Mucosa of descending colon (tissue), 3 donors: ENCODE data around the gene NHEJ1. TPM values are rescaled to one million over a fixed set of nuclear protein-coding genes. Genes with fewer than 3 reads are reported as not detected.

Source experiments
- ATAC-seq: fragments of 200-7000 bp; cut with Tn5 transposase; one replicate; pipeline ENCODE4 v1.9.1; 2020; ENCODE audit warnings: mild to moderate bottlenecking, moderate library complexity
- DNase-seq, 3 donors: peaks; one replicate each; pipeline ENCODE4 v3.0.0-alpha.2; 2020
- H3K36me3 ChIP-seq: fragments of 200-600 bp; one replicate; pipeline ENCODE4 v1.8.0; 2021; ENCODE audit warnings: low read depth, mild to moderate bottlenecking
- H3K4me1 ChIP-seq: fragments of 200-600 bp; one replicate; pipeline ENCODE4 v1.8.0; 2021; ENCODE audit warnings: low read depth, mild to moderate bottlenecking
- H3K4me3 ChIP-seq: fragments of 200-600 bp; one replicate; pipeline ENCODE4 v1.8.0; 2021; ENCODE audit warnings: mild to moderate bottlenecking
- H3K9me3 ChIP-seq: fragments of 200-600 bp; one replicate; pipeline ENCODE4 v1.8.0; 2021; ENCODE audit warnings: mild to moderate bottlenecking
- CTCF ChIP-seq: fragments of 200-600 bp; IDR thresholded peaks from one replicate; pipeline ENCODE4 v1.8.0; 2022; ENCODE audit warnings: antibody characterized with exemption, mild to moderate bottlenecking
- intact Hi-C, 2 donors: fragments of 100-400 bp; cut with DNase I in 1 of 2; cut with micrococcal nuclease in 1 of 2; formaldehyde crosslinking; loops; one replicate each; pipeline versions ENCODE4 v1.11.0 to v1.11.1; 2022; cut with DNase I, micrococcal nuclease
- total RNA-seq, 3 donors: library from RNA; stranded (reverse); fragmentation: NEBNext Ultra II Directional in 2 of 3; extraction: Animal tissue kit (Norgen Biotek cat#: 25700) in 2 of 3; gene quantifications; one replicate each; pipeline versions ENCODE4 v1.2.1 to v1.2.4, GENCODE V29; 2021 to 2023
- donor health status: DM: no; HTN: no; CAD: no; lungs with moderate emphysema.
- donor health status: DM: no; HTN: no; CAD: no.
- donor health status: DM: no; HTN: yes; CAD: no.

Gene NHEJ1
- total RNA-seq, 3 donors from 2014 or later, result 31.9 to 63.6 (median 41.7) TPM

- DNase-seq (no peak), ATAC-seq (no peak)
- peaks cover 30% of the 10 kb centered on the region for H3K4me1 ChIP-seq
- intact Hi-C loops, result no loop called here
- no peak overlapping the region for H3K4me3 ChIP-seq
- TF ChIP-seq CTCF, result no peak
- H3K9me3 ChIP-seq, result no peaks in the 10 kb centered on the region
- no peaks in the 10 kb centered on the region for H3K36me3 ChIP-seq
Measured at GRCh38 chr2:219175486-219175885, 14.9 kb upstream of the NHEJ1 start.

- no peak for ATAC-seq
- H3K9me3 ChIP-seq, result no peaks in the 10 kb centered on the region
- H3K4me1 ChIP-seq, result peaks cover 34% of the 10 kb centered on the region
- TF ChIP-seq CTCF, result no peak
- intact Hi-C loops, result no loop called here
- H3K4me3 ChIP-seq, result no peak overlapping the region
- no peaks in the 10 kb centered on the region for H3K36me3 ChIP-seq
- no peak for DNase-seq
Measured at GRCh38 chr2:219174801-219175200, 14.2 kb upstream of the NHEJ1 start.

- intact Hi-C loops, result no loop called here
- ATAC-seq (no peak), DNase-seq (no peak)
- no peak overlapping the region for H3K4me3 ChIP-seq
- no peak for TF ChIP-seq CTCF
- H3K9me3 ChIP-seq, result no peaks in the 10 kb centered on the region
- peaks cover 28% of the 10 kb centered on the region for H3K4me1 ChIP-seq
- H3K36me3 ChIP-seq, result no peaks in the 10 kb centered on the region
Measured at GRCh38 chr2:219174146-219174545, 13.5 kb upstream of the NHEJ1 start.

GRCh38 chr2:219173176-219173575, 12.6 kb upstream of the NHEJ1 start:
- intact Hi-C loops, result no loop called here
- DNase-seq (no peak), ATAC-seq (no peak)
- no peak overlapping the region for H3K4me3 ChIP-seq
- peaks cover 25% of the 10 kb centered on the region for H3K4me1 ChIP-seq
- no peaks in the 10 kb centered on the region for H3K9me3 ChIP-seq
- H3K36me3 ChIP-seq, result no peaks in the 10 kb centered on the region
- no peak for TF ChIP-seq CTCF

GRCh38 chr2:219172231-219173154, 11.9 kb upstream of the NHEJ1 start:
- DNase-seq (no peak), ATAC-seq (no peak)
- H3K9me3 ChIP-seq, result no peaks in the 10 kb centered on the region
- H3K4me1 ChIP-seq, result peaks cover 25% of the 10 kb centered on the region
- intact Hi-C loops, result no loop called here
- no peak for TF ChIP-seq CTCF
- H3K36me3 ChIP-seq, result no peaks in the 10 kb centered on the region
- no peak overlapping the region for H3K4me3 ChIP-seq
